Measurements from ENCODE around the gene OGFOD1.

DNA sequence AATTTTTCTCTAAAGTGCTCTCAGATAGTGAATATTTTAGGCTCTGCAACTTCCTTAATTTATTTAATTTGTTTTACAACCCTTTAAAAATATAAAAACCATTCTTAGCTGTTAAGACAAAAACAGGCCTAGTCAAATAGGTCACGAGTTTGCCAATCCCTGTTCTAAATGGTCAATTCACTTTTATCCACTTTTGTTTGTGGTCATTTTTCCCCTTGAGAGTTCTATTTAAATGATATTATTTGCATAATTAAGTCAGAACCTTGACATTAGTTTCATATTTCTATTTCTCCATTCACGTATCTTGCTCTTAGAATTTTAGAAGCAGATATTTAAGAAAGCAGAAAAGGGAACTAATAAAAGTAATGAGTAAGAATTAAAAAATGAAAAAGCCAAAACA, 30.0 kb upstream of the OGFOD1 start:
- TF ChIP-seq, protein P1, sequence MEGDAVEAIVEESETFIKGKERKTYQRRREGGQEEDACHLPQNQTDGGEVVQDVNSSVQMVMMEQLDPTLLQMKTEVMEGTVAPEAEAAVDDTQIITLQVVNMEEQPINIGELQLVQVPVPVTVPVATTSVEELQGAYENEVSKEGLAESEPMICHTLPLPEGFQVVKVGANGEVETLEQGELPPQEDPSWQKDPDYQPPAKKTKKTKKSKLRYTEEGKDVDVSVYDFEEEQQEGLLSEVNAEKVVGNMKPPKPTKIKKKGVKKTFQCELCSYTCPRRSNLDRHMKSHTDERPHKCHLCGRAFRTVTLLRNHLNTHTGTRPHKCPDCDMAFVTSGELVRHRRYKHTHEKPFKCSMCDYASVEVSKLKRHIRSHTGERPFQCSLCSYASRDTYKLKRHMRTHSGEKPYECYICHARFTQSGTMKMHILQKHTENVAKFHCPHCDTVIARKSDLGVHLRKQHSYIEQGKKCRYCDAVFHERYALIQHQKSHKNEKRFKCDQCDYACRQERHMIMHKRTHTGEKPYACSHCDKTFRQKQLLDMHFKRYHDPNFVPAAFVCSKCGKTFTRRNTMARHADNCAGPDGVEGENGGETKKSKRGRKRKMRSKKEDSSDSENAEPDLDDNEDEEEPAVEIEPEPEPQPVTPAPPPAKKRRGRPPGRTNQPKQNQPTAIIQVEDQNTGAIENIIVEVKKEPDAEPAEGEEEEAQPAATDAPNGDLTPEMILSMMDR (IDR thresholded peaks at IDR 0.05): no peak
- TF ChIP-seq POLR2A (IDR thresholded peaks at IDR 0.05): no peak
